Left ventricle myocardium inferior (tissue), 1 donor: ENCODE measurements around the gene TMPRSS11F. TPM values are rescaled to one million over a fixed set of nuclear protein-coding genes. Genes with fewer than 3 reads are reported as not detected.

Experiments used
- DNase-seq: peaks from one replicate; pipeline ENCODE4 v3.0.0-alpha.2; 2020
- H3K27ac ChIP-seq: fragments of 200-600 bp; replicated peaks from 2 replicates; pipeline ENCODE4 v1.8.0; 2021
- H3K27me3 ChIP-seq: fragments of 200-600 bp; 2 replicates; pipeline ENCODE4 v1.8.0; 2021; ENCODE audit warnings: low read depth
- H3K36me3 ChIP-seq: fragments of 200-600 bp; 2 replicates; pipeline ENCODE4 v1.8.0; 2021
- H3K4me1 ChIP-seq: fragments of 200-600 bp; 2 replicates; pipeline ENCODE4 v1.8.0; 2021
- H3K4me3 ChIP-seq: fragments of 200-600 bp; 2 replicates; pipeline ENCODE4 v1.8.0; 2021; ENCODE audit warnings: mild to moderate bottlenecking, moderate library complexity
- H3K9me3 ChIP-seq: fragments of 200-600 bp; replicated peaks from 2 replicates; pipeline ENCODE4 v1.8.0; 2021
- intact Hi-C: fragments of 100-400 bp; cut with micrococcal nuclease; formaldehyde crosslinking; loops from one replicate; pipeline ENCODE4 v1.11.0; 2022
- total RNA-seq: library from RNA; stranded (reverse); fragmentation: NEBNext Ultra II Directional; extraction: Animal tissue kit (Norgen Biotek cat#: 25700); gene quantifications from one replicate; pipeline ENCODE4 v1.2.1, GENCODE V29; 2021
- TF ChIP-seq, protein P1 (sequence below): fragments of 200-600 bp; IDR thresholded peaks from 2 replicates; pipeline ENCODE4 v1.8.0; 2021; ENCODE audit warnings: antibody characterized with exemption, mild to moderate bottlenecking, borderline replicate concordance
- donor health status: DM: no; HTN: yes; CAD: no; lungs with severe emphysema.

TMPRSS11F gene
- total RNA-seq, 1 donor from 2014 or later: not detected

- no peak for DNase-seq
- Histone ChIP-seq H3K4me3 (no peak overlapping the region), H3K27ac (no peak overlapping the region), H3K27me3 (no peaks in the 10 kb centered on the region), H3K9me3 (peaks cover 15% of the 10 kb centered on the region), H3K36me3 (no peaks in the 10 kb centered on the region), H3K4me1 (no peaks in the 10 kb centered on the region)
- intact Hi-C loops: no loop called here
- TF ChIP-seq, protein P1, sequence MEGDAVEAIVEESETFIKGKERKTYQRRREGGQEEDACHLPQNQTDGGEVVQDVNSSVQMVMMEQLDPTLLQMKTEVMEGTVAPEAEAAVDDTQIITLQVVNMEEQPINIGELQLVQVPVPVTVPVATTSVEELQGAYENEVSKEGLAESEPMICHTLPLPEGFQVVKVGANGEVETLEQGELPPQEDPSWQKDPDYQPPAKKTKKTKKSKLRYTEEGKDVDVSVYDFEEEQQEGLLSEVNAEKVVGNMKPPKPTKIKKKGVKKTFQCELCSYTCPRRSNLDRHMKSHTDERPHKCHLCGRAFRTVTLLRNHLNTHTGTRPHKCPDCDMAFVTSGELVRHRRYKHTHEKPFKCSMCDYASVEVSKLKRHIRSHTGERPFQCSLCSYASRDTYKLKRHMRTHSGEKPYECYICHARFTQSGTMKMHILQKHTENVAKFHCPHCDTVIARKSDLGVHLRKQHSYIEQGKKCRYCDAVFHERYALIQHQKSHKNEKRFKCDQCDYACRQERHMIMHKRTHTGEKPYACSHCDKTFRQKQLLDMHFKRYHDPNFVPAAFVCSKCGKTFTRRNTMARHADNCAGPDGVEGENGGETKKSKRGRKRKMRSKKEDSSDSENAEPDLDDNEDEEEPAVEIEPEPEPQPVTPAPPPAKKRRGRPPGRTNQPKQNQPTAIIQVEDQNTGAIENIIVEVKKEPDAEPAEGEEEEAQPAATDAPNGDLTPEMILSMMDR: no peak
Measured at GRCh38 chr4:68124262-68124661, 5.4 kb downstream of the TMPRSS11F start.

GRCh38 chr4:68123525-68123924 lies 6.1 kb downstream of the TMPRSS11F start:
- Histone ChIP-seq H3K4me1 (no peaks in the 10 kb centered on the region), H3K27me3 (no peaks in the 10 kb centered on the region), H3K27ac (no peak overlapping the region), H3K36me3 (no peaks in the 10 kb centered on the region), H3K4me3 (no peak overlapping the region), H3K9me3 (peaks cover 22% of the 10 kb centered on the region)
- intact Hi-C loops: no loop called here
- DNase-seq: no peak
- TF ChIP-seq, protein P1: no peak

GRCh38 chr4:68119921-68120320 lies 9.7 kb downstream of the TMPRSS11F start:
- peaks cover 46% of the 10 kb centered on the region for H3K9me3 ChIP-seq
- no peaks in the 10 kb centered on the region for H3K36me3 ChIP-seq
- TF ChIP-seq, protein P1: no peak
- no peaks in the 10 kb centered on the region for H3K27me3 ChIP-seq
- DNase-seq: no peak
- intact Hi-C loops: no loop called here
- no peak overlapping the region for H3K27ac ChIP-seq
- no peak overlapping the region for H3K4me3 ChIP-seq
- no peaks in the 10 kb centered on the region for H3K4me1 ChIP-seq

DNA sequence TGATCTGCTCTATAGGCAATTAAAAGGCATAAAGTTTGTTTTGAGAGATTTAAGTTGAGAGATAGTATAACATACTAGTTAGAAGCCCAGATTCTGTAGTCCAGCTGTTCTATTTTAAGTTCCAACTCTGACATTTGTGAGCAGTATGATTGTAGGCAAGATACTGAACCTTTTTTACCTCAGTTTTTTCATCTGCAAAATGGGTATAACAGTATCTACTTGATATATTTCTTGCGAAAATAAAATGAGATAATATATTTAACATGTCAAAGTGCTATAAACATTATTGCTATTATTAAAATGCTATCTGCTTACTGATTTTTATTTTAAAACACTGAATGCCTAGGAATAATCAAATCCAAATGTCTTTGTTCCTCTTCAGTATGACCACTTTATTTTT lies 19.2 kb downstream of the TMPRSS11F start:
- intact Hi-C loops: no loop called here
- no peaks in the 10 kb centered on the region for H3K4me1 ChIP-seq
- TF ChIP-seq, protein P1: no peak

DNA sequence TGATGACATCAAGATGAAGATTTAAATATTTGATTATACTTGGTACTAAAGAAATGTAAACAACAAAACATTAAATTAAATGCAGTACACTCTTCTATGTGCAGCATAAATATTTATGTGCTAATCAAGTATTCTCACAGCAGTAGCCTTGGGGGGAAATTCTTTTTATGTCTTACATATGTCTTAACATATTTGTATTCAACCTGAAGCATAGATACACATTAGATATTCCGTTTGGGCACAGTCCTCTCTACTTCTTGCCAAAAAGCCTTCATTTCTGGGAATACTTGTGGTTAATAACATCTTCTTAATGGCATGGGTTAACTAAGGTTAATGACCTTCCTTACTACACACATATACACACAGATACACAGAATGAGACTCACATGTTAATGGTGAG lies 19.8 kb downstream of the TMPRSS11F start:
- Histone ChIP-seq H3K4me3 (no peak overlapping the region), H3K9me3 (peaks cover 3% of the 10 kb centered on the region), H3K36me3 (no peaks in the 10 kb centered on the region), H3K4me1 (no peaks in the 10 kb centered on the region), H3K27ac (no peak overlapping the region), H3K27me3 (no peaks in the 10 kb centered on the region)
- intact Hi-C loops: no loop called here
- TF ChIP-seq, protein P1: no peak
- no peak for DNase-seq

More for the DNA sequence above, 19.2 kb downstream of the TMPRSS11F start:
- Histone ChIP-seq H3K36me3 (no peaks in the 10 kb centered on the region), H3K27me3 (no peaks in the 10 kb centered on the region), H3K27ac (no peak overlapping the region), H3K4me3 (no peak overlapping the region), H3K9me3 (peaks cover 9% of the 10 kb centered on the region)
- no peak for DNase-seq

GRCh38 chr4:68082758-68083157 lies 46.9 kb downstream of the TMPRSS11F start:
- no peaks in the 10 kb centered on the region for H3K36me3 ChIP-seq
- no peaks in the 10 kb centered on the region for H3K4me1 ChIP-seq
- peaks cover 18% of the 10 kb centered on the region for H3K9me3 ChIP-seq
- intact Hi-C loops: no loop called here
- no peak for DNase-seq
- H3K27me3 ChIP-seq: no peaks in the 10 kb centered on the region
- H3K4me3 ChIP-seq: no peak overlapping the region
- no peak overlapping the region for H3K27ac ChIP-seq
- TF ChIP-seq, protein P1: no peak
